Type B pancreatic cell (in vitro differentiated cells): ENCODE results near the gene GCK. TPM values are rescaled to one million over a fixed set of nuclear protein-coding genes. Genes with fewer than 3 reads are reported as not detected.

Experiments
- DNase-seq: peaks from one replicate; pipeline ENCODE4 v3.0.0; 2021; ENCODE audit warnings: mixed read lengths; ENCODE audit not compliant: unreplicated experiment; ENCODE audit errors: extremely low spot score
- H3K27ac Mint-ChIP-seq: 2 replicates; pipeline ENCODE4 v1.8.0; 2021; ENCODE audit warnings: mild to moderate bottlenecking, mixed read lengths
- H3K27me3 Mint-ChIP-seq: 2 replicates; pipeline ENCODE4 v1.8.0; 2021; ENCODE audit warnings: mixed read lengths
- H3K36me3 Mint-ChIP-seq: 2 replicates; pipeline ENCODE4 v1.8.0; 2021; ENCODE audit warnings: mixed read lengths
- H3K4me1 Mint-ChIP-seq: one replicate; pipeline ENCODE4 v1.8.0; 2021; ENCODE audit warnings: mixed read lengths; ENCODE audit not compliant: unreplicated experiment
- H3K4me3 Mint-ChIP-seq: 2 replicates; pipeline ENCODE4 v1.8.0; 2021; ENCODE audit warnings: mild to moderate bottlenecking, mixed read lengths
- H3K9me3 Mint-ChIP-seq: 2 replicates; pipeline ENCODE4 v1.8.0; 2021; ENCODE audit warnings: mixed read lengths
- total RNA-seq: library from RNA; stranded (reverse); gene quantifications from 2 replicates; pipeline ENCODE4 v1.2.1, GENCODE V29; 2021; ENCODE audit warnings: low replicate concordance
- TF ChIP-seq, protein P1 (sequence below): fragments of 200-600 bp; sonication (generic); conservative IDR thresholded peaks from 2 replicates; pipeline ENCODE4 v1.5.0; 2021; ENCODE audit warnings: antibody characterized with exemption, mild to moderate bottlenecking

GCK gene
- total RNA-seq, 1 donor from 2014 or later, result 5.6 TPM

DNA sequence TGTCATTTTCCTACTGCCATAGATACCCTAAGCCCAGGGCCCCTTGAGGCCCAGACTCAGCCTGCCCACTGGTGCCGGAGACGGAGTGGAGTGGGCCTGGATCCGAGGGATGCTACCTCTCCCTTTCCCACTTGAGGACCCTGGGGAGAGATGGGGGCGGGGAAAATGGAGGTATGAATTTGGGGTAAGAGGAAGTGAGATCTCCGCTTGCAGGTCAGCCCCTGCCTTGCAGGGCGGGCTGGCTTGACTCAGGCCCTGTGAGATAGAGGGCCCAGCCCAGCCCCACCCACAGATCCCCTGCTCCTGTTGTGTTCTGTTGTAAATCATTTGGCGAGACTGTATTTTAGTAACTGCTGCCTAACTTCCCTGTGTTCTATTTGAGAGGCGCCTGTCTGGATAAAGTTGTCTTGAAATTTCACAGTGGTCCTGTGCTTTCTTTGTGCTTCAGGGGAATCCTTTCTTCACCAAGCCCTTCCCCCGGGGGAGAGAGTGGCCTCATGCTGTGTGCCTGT, 24.7 kb upstream of the GCK start:
- Mint-ChIP-seq H3K4me1 (peaks cover 25% of the 10 kb centered on the region), H3K27ac (peak overlapping the region; percentile 78), H3K36me3 (peaks cover 13% of the 10 kb centered on the region), H3K9me3 (no peaks in the 10 kb centered on the region), H3K27me3 (no peaks in the 10 kb centered on the region), H3K4me3 (no peak overlapping the region)
- no peak for DNase-seq
- TF ChIP-seq, protein P1, sequence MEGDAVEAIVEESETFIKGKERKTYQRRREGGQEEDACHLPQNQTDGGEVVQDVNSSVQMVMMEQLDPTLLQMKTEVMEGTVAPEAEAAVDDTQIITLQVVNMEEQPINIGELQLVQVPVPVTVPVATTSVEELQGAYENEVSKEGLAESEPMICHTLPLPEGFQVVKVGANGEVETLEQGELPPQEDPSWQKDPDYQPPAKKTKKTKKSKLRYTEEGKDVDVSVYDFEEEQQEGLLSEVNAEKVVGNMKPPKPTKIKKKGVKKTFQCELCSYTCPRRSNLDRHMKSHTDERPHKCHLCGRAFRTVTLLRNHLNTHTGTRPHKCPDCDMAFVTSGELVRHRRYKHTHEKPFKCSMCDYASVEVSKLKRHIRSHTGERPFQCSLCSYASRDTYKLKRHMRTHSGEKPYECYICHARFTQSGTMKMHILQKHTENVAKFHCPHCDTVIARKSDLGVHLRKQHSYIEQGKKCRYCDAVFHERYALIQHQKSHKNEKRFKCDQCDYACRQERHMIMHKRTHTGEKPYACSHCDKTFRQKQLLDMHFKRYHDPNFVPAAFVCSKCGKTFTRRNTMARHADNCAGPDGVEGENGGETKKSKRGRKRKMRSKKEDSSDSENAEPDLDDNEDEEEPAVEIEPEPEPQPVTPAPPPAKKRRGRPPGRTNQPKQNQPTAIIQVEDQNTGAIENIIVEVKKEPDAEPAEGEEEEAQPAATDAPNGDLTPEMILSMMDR, result no peak

DNA sequence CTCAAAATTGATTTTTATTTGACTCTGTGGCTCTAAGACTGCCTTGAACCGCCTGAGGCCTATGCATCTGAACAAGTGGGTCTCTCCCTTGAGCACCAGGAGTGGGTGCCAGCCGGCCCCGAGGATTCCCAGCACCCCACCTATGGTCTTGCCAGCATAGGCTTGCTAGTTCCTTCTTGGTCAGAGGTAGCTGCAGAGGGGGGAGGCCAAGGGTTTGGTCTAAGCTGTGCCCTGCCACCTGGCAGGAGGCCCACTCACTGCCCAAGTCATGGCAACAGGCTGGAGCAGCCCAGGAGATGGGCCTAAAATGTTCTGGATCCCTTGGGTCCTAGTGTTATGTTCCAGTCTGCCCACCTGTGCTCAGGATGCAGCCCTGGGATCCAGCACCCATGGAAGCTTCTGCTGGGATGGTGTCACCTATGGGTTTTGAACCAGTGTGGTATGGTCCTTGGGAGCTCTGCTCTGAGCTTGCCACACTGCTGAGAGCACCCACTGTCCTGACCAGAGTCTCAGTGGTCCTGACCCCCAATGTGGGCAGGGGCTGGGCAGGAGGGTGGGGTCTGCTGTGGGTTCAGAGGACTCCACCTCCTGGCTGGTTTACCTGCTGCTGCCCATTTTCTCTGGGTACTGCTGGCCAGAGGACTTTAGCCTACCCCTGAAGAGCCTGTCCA, 24.1 kb upstream of the GCK start:
- no peak for DNase-seq
- Mint-ChIP-seq H3K4me1 (peaks cover 24% of the 10 kb centered on the region), H3K4me3 (no peak overlapping the region), H3K27ac (no peak overlapping the region), H3K27me3 (no peaks in the 10 kb centered on the region), H3K9me3 (no peaks in the 10 kb centered on the region), H3K36me3 (peaks cover 16% of the 10 kb centered on the region)
- TF ChIP-seq, protein P1, result no peak

- Mint-ChIP-seq H3K36me3 (peaks cover 16% of the 10 kb centered on the region), H3K4me3 (no peak overlapping the region), H3K27me3 (no peaks in the 10 kb centered on the region), H3K4me1 (peaks cover 20% of the 10 kb centered on the region), H3K9me3 (no peaks in the 10 kb centered on the region), H3K27ac (no peak overlapping the region)
- DNase-seq, result no peak
- TF ChIP-seq, protein P1, result no peak
Measured at GRCh38 chr7:44212581-44213184, 23.4 kb upstream of the GCK start.

GRCh38 chr7:44212018-44212417, 22.8 kb upstream of the GCK start:
- no peak overlapping the region for H3K27ac Mint-ChIP-seq

GRCh38 chr7:44211126-44211675, 22.0 kb upstream of the GCK start:
- DNase-seq, result no peak
- Mint-ChIP-seq H3K27me3 (no peaks in the 10 kb centered on the region), H3K4me1 (peaks cover 13% of the 10 kb centered on the region), H3K36me3 (peaks cover 16% of the 10 kb centered on the region), H3K4me3 (no peak overlapping the region), H3K27ac (peak overlapping the region; percentile 3), H3K9me3 (no peaks in the 10 kb centered on the region)
- TF ChIP-seq, protein P1, result no peak

More at GRCh38 chr7:44212018-44212417, 22.8 kb upstream of the GCK start:
- peaks cover 19% of the 10 kb centered on the region for H3K4me1 Mint-ChIP-seq
- H3K9me3 Mint-ChIP-seq, result no peaks in the 10 kb centered on the region
- peaks cover 16% of the 10 kb centered on the region for H3K36me3 Mint-ChIP-seq
- H3K27me3 Mint-ChIP-seq, result no peaks in the 10 kb centered on the region
- peak overlapping the region; percentile 36 for H3K4me3 Mint-ChIP-seq
- TF ChIP-seq, protein P1, result no peak
- DNase-seq, result no peak
